ENCODE data around the gene MYO9A. TPM values are rescaled to one million over a fixed set of nuclear protein-coding genes. Genes with fewer than 3 reads are reported as not detected.

Gene MYO9A
- total RNA-seq, 1 experiment from 2014 or later = 41.6 TPM

GRCh38 chr15:71786673-71787072 is 331.3 kb downstream of the MYO9A start:
- H3K4me3 ChIP-seq (ENCODE audit: low read depth in 2 of 2, low read length in 2 of 2) = no peak overlapping the region
- ATAC-seq (no peak), DNase-seq (ENCODE audit: low read depth, low spot score) (no peak)
- CTCF ChIA-PET = no interaction called here
- H3K4me1 ChIP-seq (ENCODE audit: control insufficient read depth, insufficient read depth, low read length) = no peaks in the 10 kb centered on the region
- POLR2A ChIA-PET = no interaction called here
- BruUV-seq (replicated peaks) = no TSS peak
- H3K27me3 ChIP-seq (ENCODE audit: control insufficient read depth, insufficient read depth, low read length) = no peaks in the 10 kb centered on the region
- no peaks in the 10 kb centered on the region for H3K36me3 ChIP-seq (ENCODE audit: control insufficient read depth, insufficient read depth, low read length)
- no peaks in the 10 kb centered on the region for H3K9me3 ChIP-seq (ENCODE audit: control insufficient read depth, insufficient read depth, low read depth, low read length)
- H3K27ac ChIP-seq (ENCODE audit: low read length) = no peak overlapping the region
- in situ Hi-C loops (cut with HindIII; ENCODE audit: low pct_unique_long_range_greater_than_20kb, low sequenced_read_pairs) = no loop called here
- intact Hi-C loops (cut with micrococcal nuclease; ENCODE audit: unreplicated experiment) = no loop called here
- TF ChIP-seq POLR2AphosphoS5 (IDR thresholded peaks at IDR 0.05; ENCODE audit: low read depth, low read length) (no peak), TCF7L2 (IDR thresholded peaks at IDR 0.05; ENCODE audit: low read depth, low read length) (no peak), SIN3A (IDR thresholded peaks at IDR 0.05; ENCODE audit: borderline replicate concordance, insufficient read depth, low read depth, low read length) (no peak), CTCF (IDR thresholded peaks at IDR 0.05) (no peak)
- TF ChIP-seq, protein P1, sequence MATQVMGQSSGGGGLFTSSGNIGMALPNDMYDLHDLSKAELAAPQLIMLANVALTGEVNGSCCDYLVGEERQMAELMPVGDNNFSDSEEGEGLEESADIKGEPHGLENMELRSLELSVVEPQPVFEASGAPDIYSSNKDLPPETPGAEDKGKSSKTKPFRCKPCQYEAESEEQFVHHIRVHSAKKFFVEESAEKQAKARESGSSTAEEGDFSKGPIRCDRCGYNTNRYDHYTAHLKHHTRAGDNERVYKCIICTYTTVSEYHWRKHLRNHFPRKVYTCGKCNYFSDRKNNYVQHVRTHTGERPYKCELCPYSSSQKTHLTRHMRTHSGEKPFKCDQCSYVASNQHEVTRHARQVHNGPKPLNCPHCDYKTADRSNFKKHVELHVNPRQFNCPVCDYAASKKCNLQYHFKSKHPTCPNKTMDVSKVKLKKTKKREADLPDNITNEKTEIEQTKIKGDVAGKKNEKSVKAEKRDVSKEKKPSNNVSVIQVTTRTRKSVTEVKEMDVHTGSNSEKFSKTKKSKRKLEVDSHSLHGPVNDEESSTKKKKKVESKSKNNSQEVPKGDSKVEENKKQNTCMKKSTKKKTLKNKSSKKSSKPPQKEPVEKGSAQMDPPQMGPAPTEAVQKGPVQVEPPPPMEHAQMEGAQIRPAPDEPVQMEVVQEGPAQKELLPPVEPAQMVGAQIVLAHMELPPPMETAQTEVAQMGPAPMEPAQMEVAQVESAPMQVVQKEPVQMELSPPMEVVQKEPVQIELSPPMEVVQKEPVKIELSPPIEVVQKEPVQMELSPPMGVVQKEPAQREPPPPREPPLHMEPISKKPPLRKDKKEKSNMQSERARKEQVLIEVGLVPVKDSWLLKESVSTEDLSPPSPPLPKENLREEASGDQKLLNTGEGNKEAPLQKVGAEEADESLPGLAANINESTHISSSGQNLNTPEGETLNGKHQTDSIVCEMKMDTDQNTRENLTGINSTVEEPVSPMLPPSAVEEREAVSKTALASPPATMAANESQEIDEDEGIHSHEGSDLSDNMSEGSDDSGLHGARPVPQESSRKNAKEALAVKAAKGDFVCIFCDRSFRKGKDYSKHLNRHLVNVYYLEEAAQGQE (IDR thresholded peaks at IDR 0.05; ENCODE audit: insufficient read depth in 1 of 2, low read depth in 2 of 2, low read length in 1 of 2) = no peak

DNA sequence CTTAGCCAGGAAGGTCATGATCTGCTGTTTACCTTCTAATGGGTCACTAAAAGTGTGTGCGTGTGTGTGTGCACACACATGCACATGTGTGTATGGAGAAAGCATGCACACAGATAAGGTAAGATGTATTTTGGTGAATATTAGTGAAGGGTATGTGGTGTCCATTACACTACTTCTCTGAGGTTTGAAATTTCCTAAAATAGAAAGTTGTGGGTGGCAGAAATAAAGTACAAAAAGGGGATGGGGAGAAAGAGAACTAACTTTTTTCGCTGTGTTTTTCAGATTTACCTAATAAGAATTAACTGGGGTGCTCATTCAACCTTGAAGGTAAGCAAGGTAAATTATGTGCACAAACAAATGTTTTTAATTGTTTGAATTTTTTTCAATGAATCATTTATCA is 332.0 kb downstream of the MYO9A start:
- no peaks in the 10 kb centered on the region for H3K27me3 ChIP-seq (ENCODE audit: control insufficient read depth, insufficient read depth, low read length)
- no peak for DNase-seq (ENCODE audit: low read depth, low spot score)
- ChIA-PET CTCF (no interaction called here), POLR2A (no interaction called here)
- H3K4me3 ChIP-seq (ENCODE audit: low read depth in 2 of 2, low read length in 2 of 2) = no peak overlapping the region
- TF ChIP-seq, protein P1 (IDR thresholded peaks at IDR 0.05; ENCODE audit: insufficient read depth in 1 of 2, low read depth in 2 of 2, low read length in 1 of 2) = no peak
- TF ChIP-seq CTCF (IDR thresholded peaks at IDR 0.05) (no peak), TCF7L2 (IDR thresholded peaks at IDR 0.05; ENCODE audit: low read depth, low read length) (no peak), SIN3A (IDR thresholded peaks at IDR 0.05; ENCODE audit: borderline replicate concordance, insufficient read depth, low read depth, low read length) (no peak), POLR2AphosphoS5 (IDR thresholded peaks at IDR 0.05; ENCODE audit: low read depth, low read length) (no peak)
- ATAC-seq = no peak
- H3K4me1 ChIP-seq (ENCODE audit: control insufficient read depth, insufficient read depth, low read length) = no peaks in the 10 kb centered on the region
- in situ Hi-C loops (cut with HindIII; ENCODE audit: low pct_unique_long_range_greater_than_20kb, low sequenced_read_pairs) = no loop called here
- intact Hi-C loops (cut with micrococcal nuclease; ENCODE audit: unreplicated experiment) = no loop called here
- H3K36me3 ChIP-seq (ENCODE audit: control insufficient read depth, insufficient read depth, low read length) = no peaks in the 10 kb centered on the region
- no peaks in the 10 kb centered on the region for H3K9me3 ChIP-seq (ENCODE audit: control insufficient read depth, insufficient read depth, low read depth, low read length)
- BruUV-seq (replicated peaks) = no TSS peak
- H3K27ac ChIP-seq (ENCODE audit: low read length) = no peak overlapping the region

Data from Panc1 (cell line).